A204.1 (cell line): ENCODE measurements around the gene PSPN.
A peak's percentile ranks its signal among the peaks of the same experiment; 100 is the strongest.

Experiments used
- FAIRE-seq: peaks from 2 replicates; lab custom pipeline; 2012; peaks lifted over from hg19 to GRCh38; lab: Jason Lieb, UNC

Gene PSPN

GRCh38 chr19:6375411-6376010, at the start of gene PSPN:
Gene PSPN, minus strand, starts transcription at chr19:6375933. Its CDS starts 84 bp downstream, at chr19:6375849.
- FAIRE-seq: no peak

GRCh38 chr19:6424939-6425731, 49.4 kb upstream of the PSPN start:
- peak; percentile 100 for FAIRE-seq

- FAIRE-seq: no peak
Observed at GRCh38 chr19:6424195-6424938, 48.6 kb upstream of the PSPN start, which contains the start of gene KHSRP. Gene KHSRP, minus strand, starts transcription at chr19:6424811. Its CDS starts 110 bp downstream, at chr19:6424701.

GRCh38 chr19:6423499-6424194, 47.9 kb upstream of the PSPN start:
- FAIRE-seq: no peak

- no peak for FAIRE-seq
Observed at GRCh38 chr19:6421075-6422014, 45.6 kb upstream of the PSPN start.

GRCh38 chr19:6418562-6418932, 42.8 kb upstream of the PSPN start:
- no peak for FAIRE-seq

- FAIRE-seq: no peak
Observed at GRCh38 chr19:6417713-6418561, 42.2 kb upstream of the PSPN start.

GRCh38 chr19:6416658-6417405, 41.1 kb upstream of the PSPN start:
- no peak for FAIRE-seq

- no peak for FAIRE-seq
Observed at GRCh38 chr19:6415591-6416190, 40.0 kb upstream of the PSPN start.

GRCh38 chr19:6414793-6415590, 39.3 kb upstream of the PSPN start:
- no peak for FAIRE-seq

GRCh38 chr19:6413721-6414643, 38.2 kb upstream of the PSPN start:
- FAIRE-seq: no peak

GRCh38 chr19:6413291-6413690, 37.6 kb upstream of the PSPN start:
- FAIRE-seq: no peak

GRCh38 chr19:6412447-6413091, 36.8 kb upstream of the PSPN start:
- FAIRE-seq: no peak

- FAIRE-seq: no peak
Observed at GRCh38 chr19:6412061-6412446, 36.3 kb upstream of the PSPN start.

GRCh38 chr19:6409346-6409745, 33.6 kb upstream of the PSPN start:
- FAIRE-seq: no peak

- FAIRE-seq: no peak
Observed at GRCh38 chr19:6406401-6406800, 30.7 kb upstream of the PSPN start.
